H9 (cell line): ENCODE measurements around the gene ADGRF5. TPM values are rescaled to one million over a fixed set of nuclear protein-coding genes. Genes with fewer than 3 reads are reported as not detected.
"Not testable (repeated sequence)": the region's sequence is repeated elsewhere in the genome, so short reads cannot be mapped to it uniquely, and the experiment has no call there.

Experiments
- DNase-seq: peaks from one replicate; pipeline ENCODE4 v3.0.0-alpha.2; 2017
- H2AFZ ChIP-seq: one replicate; pipeline ENCODE4 v1.6.1; 2013; ENCODE audit warnings: mild to moderate bottlenecking, low read length, control low read depth, moderate library complexity
- H2AK5ac ChIP-seq: 2 replicates; pipeline ENCODE4 v1.6.1; 2013; ENCODE audit warnings: low read length, control low read depth, mixed read lengths; ENCODE audit not compliant: insufficient read length
- H2BK120ac ChIP-seq: one replicate; pipeline ENCODE4 v1.6.1; 2013; ENCODE audit warnings: low read depth, mild to moderate bottlenecking, low read length, control low read depth, inconsistent platforms; ENCODE audit not compliant: poor library complexity, severe bottlenecking
- H2BK12ac ChIP-seq: 2 replicates; pipeline ENCODE4 v1.6.1; 2013; ENCODE audit warnings: low read length, control low read depth, mixed read lengths, low read depth; ENCODE audit not compliant: insufficient read length
- H2BK15ac ChIP-seq: 2 replicates; pipeline ENCODE4 v1.6.1; 2013; ENCODE audit warnings: low read depth, low read length, control low read depth
- H2BK20ac ChIP-seq: one replicate; pipeline ENCODE4 v1.6.1; 2013; ENCODE audit warnings: low read depth, mild to moderate bottlenecking, low read length, control low read depth, inconsistent platforms; ENCODE audit not compliant: poor library complexity, severe bottlenecking
- H2BK5ac ChIP-seq: 2 replicates; pipeline ENCODE4 v1.6.1; 2013; ENCODE audit warnings: low read length, control low read depth, mixed read lengths; ENCODE audit not compliant: insufficient read length
- H3K14ac ChIP-seq: 2 replicates; pipeline ENCODE4 v1.6.1; 2013; ENCODE audit warnings: low read length, control low read depth; ENCODE audit not compliant: insufficient read depth
- H3K18ac ChIP-seq: 2 replicates; pipeline ENCODE4 v1.6.1; 2013; ENCODE audit warnings: low read depth, mild to moderate bottlenecking, mixed read lengths, low read length, control low read depth; ENCODE audit not compliant: insufficient read length
- H3K23ac ChIP-seq: 2 replicates; pipeline ENCODE4 v1.6.1; 2013; ENCODE audit warnings: low read length, control low read depth, mixed read lengths, low read depth; ENCODE audit not compliant: insufficient read length
- H3K23me2 ChIP-seq: 2 replicates; pipeline ENCODE4 v1.6.1; 2013; ENCODE audit warnings: low read depth, mild to moderate bottlenecking, mixed read lengths, low read length, control low read depth; ENCODE audit not compliant: insufficient read length, poor library complexity, severe bottlenecking
- H3K27ac ChIP-seq: 2 replicates; pipeline ENCODE4 v1.5.1; 2013; ENCODE audit warnings: low read length, control low read depth, mixed read lengths, low read depth; ENCODE audit not compliant: insufficient read length
- H3K27me3 ChIP-seq: 2 replicates; pipeline ENCODE4 v1.6.1; 2013; ENCODE audit warnings: low read length, control low read depth, inconsistent platforms; ENCODE audit not compliant: insufficient read depth
- H3K4ac ChIP-seq: 2 replicates; pipeline ENCODE4 v1.6.1; 2013; ENCODE audit warnings: low read depth, mild to moderate bottlenecking, control low read depth, inconsistent platforms, low read length, moderate library complexity
- H3K4me1 ChIP-seq: 2 replicates; pipeline ENCODE4 v1.6.1; 2013; ENCODE audit warnings: low read length, control low read depth, inconsistent platforms; ENCODE audit not compliant: insufficient read depth
- H3K4me2 ChIP-seq: 2 replicates; pipeline ENCODE4 v1.6.1; 2013; ENCODE audit warnings: low read length, control low read depth, mixed read lengths; ENCODE audit not compliant: insufficient read length, insufficient read depth
- H3K56ac ChIP-seq: 2 replicates; pipeline ENCODE4 v1.6.1; 2013; ENCODE audit warnings: low read depth, mild to moderate bottlenecking, mixed read lengths, low read length, control low read depth; ENCODE audit not compliant: insufficient read length
- H3K79me1 ChIP-seq: 2 replicates; pipeline ENCODE4 v1.6.1; 2013; ENCODE audit warnings: low read depth, mild to moderate bottlenecking, moderate library complexity, low read length, control low read depth, inconsistent platforms; ENCODE audit not compliant: insufficient read depth, poor library complexity, severe bottlenecking
- H3K79me2 ChIP-seq: 2 replicates; pipeline ENCODE4 v1.6.1; 2013; ENCODE audit warnings: low read length, control low read depth, inconsistent platforms; ENCODE audit not compliant: insufficient read depth
- H3K9ac ChIP-seq: 2 replicates; pipeline ENCODE4 v1.6.1; 2013; ENCODE audit warnings: low read length, control low read depth, mixed read lengths; ENCODE audit not compliant: insufficient read length; ENCODE audit errors: extremely low read depth
- H3K9me3 ChIP-seq: one replicate; pipeline ENCODE4 v1.6.1; 2013; ENCODE audit warnings: low read depth, low read length, inconsistent platforms; ENCODE audit not compliant: control insufficient read depth
- H3T11ph ChIP-seq: one replicate; pipeline ENCODE4 v1.6.1; 2013; ENCODE audit warnings: mild to moderate bottlenecking, low read length, control low read depth, inconsistent platforms
- H4K20me1 ChIP-seq: one replicate; pipeline ENCODE4 v1.6.1; 2013; ENCODE audit not compliant: control insufficient read depth, insufficient read length, insufficient read depth
- H4K5ac ChIP-seq: 2 replicates; pipeline ENCODE4 v1.6.1; 2013; ENCODE audit warnings: low read depth, mild to moderate bottlenecking, mixed read lengths, low read length, control low read depth; ENCODE audit not compliant: insufficient read length
- H4K8ac ChIP-seq: replicated peaks from 2 replicates; pipeline ENCODE4 v1.6.1; 2013; ENCODE audit warnings: low read length, control low read depth, mixed read lengths, low read depth; ENCODE audit not compliant: insufficient read length
- H4K91ac ChIP-seq: 2 replicates; pipeline ENCODE4 v1.6.1; 2013; ENCODE audit warnings: low read depth, mild to moderate bottlenecking, moderate library complexity, mixed read lengths, low read length, control low read depth; ENCODE audit not compliant: insufficient read length
- H3K27ac Mint-ChIP-seq, 3 experiments: 2 replicates in 2 of 3; 3 replicates in 1 of 3; pipeline ENCODE4 v1.8.0; 2020 to 2021; ENCODE audit warnings: mixed read lengths in 3 of 3, mild to moderate bottlenecking in 1 of 3, moderate library complexity in 1 of 3
- H3K27me3 Mint-ChIP-seq: 2 replicates; pipeline ENCODE4 v1.8.0; 2021; ENCODE audit warnings: low read depth, mild to moderate bottlenecking, moderate library complexity, mixed read lengths
- H3K36me3 Mint-ChIP-seq, 3 experiments: 2 replicates in 2 of 3; 3 replicates in 1 of 3; pipeline ENCODE4 v1.8.0; 2020 to 2021; ENCODE audit warnings: low read depth in 3 of 3, mixed read lengths in 3 of 3; ENCODE audit not compliant: insufficient read depth in 1 of 3
- H3K4me1 Mint-ChIP-seq, 2 experiments: 2 replicates each; pipeline ENCODE4 v1.8.0; 2020; ENCODE audit warnings: mixed read lengths in 2 of 2
- H3K4me3 Mint-ChIP-seq, 2 experiments: 2 replicates in 1 of 2; 3 replicates in 1 of 2; pipeline ENCODE4 v1.8.0; 2020 to 2021; ENCODE audit warnings: mild to moderate bottlenecking in 2 of 2, mixed read lengths in 2 of 2, moderate library complexity in 1 of 2
- H3K9me3 Mint-ChIP-seq, 2 experiments: 2 replicates in 1 of 2; 3 replicates in 1 of 2; pipeline ENCODE4 v1.8.0; 2020; ENCODE audit warnings: mild to moderate bottlenecking in 2 of 2, mixed read lengths in 2 of 2, moderate library complexity in 1 of 2
- WGBS: extraction: QIAGEN DNeasy Blood & Tissue Kit; methylation state at CpG from one replicate; pipeline ENCODE4 v1.1.7; 2013; ENCODE audit warnings: missing lambda C conversion rate, low lambda C conversion rate, mixed read lengths; ENCODE audit not compliant: insufficient read length; ENCODE audit errors: extremely low coverage; 5-methylcytosine and 5-hydroxymethylcytosine counted together
- total RNA-seq: library from RNA; stranded (reverse); gene quantifications from 2 replicates; pipeline ENCODE4 v1.2.1, GENCODE V29; 2021
- TF ChIP-seq, protein P1 (sequence below): fragments of 200-600 bp; sonication (generic); conservative IDR thresholded peaks from 3 replicates; pipeline ENCODE4 v1.8.0; 2021; ENCODE audit warnings: antibody characterized with exemption, mild to moderate bottlenecking

The ADGRF5 gene
- total RNA-seq, 1 experiment from 2014 or later = not detected

DNA sequence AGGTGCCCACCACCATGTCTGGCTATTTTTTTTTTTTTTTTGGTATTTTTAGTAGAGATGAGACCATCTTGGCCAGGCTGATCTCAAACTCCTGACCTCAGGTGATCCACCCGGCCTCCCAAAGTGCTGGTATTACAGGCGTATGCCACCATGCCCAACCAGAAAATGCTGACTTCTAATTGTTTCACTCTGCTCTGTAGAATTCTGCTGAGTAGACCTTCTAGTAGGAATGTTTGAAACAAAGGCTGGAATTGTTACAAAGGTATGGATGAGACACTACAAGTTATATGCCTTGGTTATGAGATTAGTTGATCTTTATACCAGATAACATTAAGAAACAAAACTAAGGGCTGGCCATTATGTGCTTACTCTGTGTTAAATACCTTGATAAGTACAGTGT is 83.7 kb downstream of the ADGRF5 start:
- Histone ChIP-seq H2AK5ac (no peak overlapping the region), H2BK15ac (no peak overlapping the region), H3K4ac (no peak overlapping the region), H3K23ac (no peak overlapping the region), H4K20me1 (no peaks in the 10 kb centered on the region), H2BK20ac (no peak overlapping the region), H3K9ac (no peak overlapping the region), H3K4me2 (no peak overlapping the region), H3K14ac (no peak overlapping the region), H2AFZ (no peak overlapping the region), H4K91ac (no peak overlapping the region), H3T11ph (no peak overlapping the region), H4K8ac (no peak overlapping the region), H3K27ac (no peak overlapping the region), H3K79me2 (no peaks in the 10 kb centered on the region), H2BK120ac (no peak overlapping the region), H3K23me2 (no peaks in the 10 kb centered on the region), H3K79me1 (no peaks in the 10 kb centered on the region), H3K56ac (no peak overlapping the region), H2BK5ac (no peak overlapping the region), H3K27me3 (no peaks in the 10 kb centered on the region), H3K4me1 (no peaks in the 10 kb centered on the region), H2BK12ac (no peak overlapping the region), H4K5ac (no peak overlapping the region), H3K9me3 (no peaks in the 10 kb centered on the region), H3K18ac (no peak overlapping the region)
- Mint-ChIP-seq H3K4me3 (no peak overlapping the region), H3K36me3 (peaks cover 11 to 20% (median 12%) of the 10 kb centered on the region in 3 experiments), H3K27ac (no peak overlapping the region), H3K27me3 (peaks cover 4% of the 10 kb centered on the region; the same call in 1 of the 2 replicates), H3K4me1 (no peaks in the 10 kb centered on the region), H3K9me3 (peaks cover 22 to 27% of the 10 kb centered on the region in 2 experiments)
- no peak for DNase-seq
- no CpG with 5 or more reads among the region's 2 CpGs for WGBS
- TF ChIP-seq, protein P1, sequence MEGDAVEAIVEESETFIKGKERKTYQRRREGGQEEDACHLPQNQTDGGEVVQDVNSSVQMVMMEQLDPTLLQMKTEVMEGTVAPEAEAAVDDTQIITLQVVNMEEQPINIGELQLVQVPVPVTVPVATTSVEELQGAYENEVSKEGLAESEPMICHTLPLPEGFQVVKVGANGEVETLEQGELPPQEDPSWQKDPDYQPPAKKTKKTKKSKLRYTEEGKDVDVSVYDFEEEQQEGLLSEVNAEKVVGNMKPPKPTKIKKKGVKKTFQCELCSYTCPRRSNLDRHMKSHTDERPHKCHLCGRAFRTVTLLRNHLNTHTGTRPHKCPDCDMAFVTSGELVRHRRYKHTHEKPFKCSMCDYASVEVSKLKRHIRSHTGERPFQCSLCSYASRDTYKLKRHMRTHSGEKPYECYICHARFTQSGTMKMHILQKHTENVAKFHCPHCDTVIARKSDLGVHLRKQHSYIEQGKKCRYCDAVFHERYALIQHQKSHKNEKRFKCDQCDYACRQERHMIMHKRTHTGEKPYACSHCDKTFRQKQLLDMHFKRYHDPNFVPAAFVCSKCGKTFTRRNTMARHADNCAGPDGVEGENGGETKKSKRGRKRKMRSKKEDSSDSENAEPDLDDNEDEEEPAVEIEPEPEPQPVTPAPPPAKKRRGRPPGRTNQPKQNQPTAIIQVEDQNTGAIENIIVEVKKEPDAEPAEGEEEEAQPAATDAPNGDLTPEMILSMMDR = no peak

DNA sequence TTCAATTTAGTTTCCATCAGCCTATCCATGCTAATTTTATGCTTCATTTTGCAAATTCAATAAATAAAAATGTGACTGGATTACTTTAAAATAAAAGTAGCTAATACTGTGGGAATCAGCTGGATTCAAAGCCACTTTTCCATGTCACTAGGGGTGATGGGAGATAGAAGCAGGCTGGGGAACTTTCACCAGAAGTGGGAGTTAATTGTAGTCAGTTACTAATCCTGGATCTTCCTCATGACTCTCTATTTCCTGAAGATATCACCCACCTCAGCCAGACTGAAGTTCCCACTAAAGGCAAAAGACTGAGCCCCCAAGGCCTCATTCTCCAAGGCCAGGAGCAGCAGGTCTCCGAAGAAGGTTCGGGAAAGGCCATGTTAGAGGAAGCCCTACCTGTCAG is 86.7 kb downstream of the ADGRF5 start:
- not testable (repeated sequence) for H2BK5ac ChIP-seq, H2BK12ac ChIP-seq, H3K14ac ChIP-seq, H4K91ac ChIP-seq, H2AK5ac ChIP-seq, H3K4me3 Mint-ChIP-seq, H3K23ac ChIP-seq, H3K79me1 ChIP-seq, H3K9me3 ChIP-seq, H3K4ac ChIP-seq, H4K5ac ChIP-seq, H4K20me1 ChIP-seq, H3K18ac ChIP-seq, H3K23me2 ChIP-seq, H3K4me2 ChIP-seq, H3K4me1 Mint-ChIP-seq, H3T11ph ChIP-seq, H3K9me3 Mint-ChIP-seq, H3K27me3 Mint-ChIP-seq, H3K27ac Mint-ChIP-seq, H3K4me1 ChIP-seq, H3K56ac ChIP-seq, H4K8ac ChIP-seq, H3K36me3 Mint-ChIP-seq, H3K27ac ChIP-seq, H3K27me3 ChIP-seq, H3K79me2 ChIP-seq, H2AFZ ChIP-seq, H2BK15ac ChIP-seq, H2BK20ac ChIP-seq, H3K9ac ChIP-seq, DNase-seq, H2BK120ac ChIP-seq
- WGBS = no CpG with 5 or more reads among the region's 2 CpGs
